Loucy (cell line): ENCODE data around the gene MACF1.

ENCODE experiments used
- H2AFZ ChIP-seq: fragments of 200-600 bp; sonication (generic); 2 replicates; pipeline ENCODE4 v1.6.0; 2016; ENCODE audit warnings: antibody characterized with exemption, mild to moderate bottlenecking, low read length, moderate library complexity
- H3F3A ChIP-seq: fragments of 200-600 bp; 2 replicates; pipeline ENCODE4 v1.6.0; 2016; ENCODE audit warnings: antibody characterized with exemption, low read depth, mild to moderate bottlenecking
- H3K27me3 ChIP-seq: fragments of 200-600 bp; sonication (generic); 2 replicates; pipeline ENCODE4 v1.6.1; 2014; ENCODE audit warnings: low read length, mild to moderate bottlenecking; ENCODE audit not compliant: insufficient read depth, poor library complexity, severe bottlenecking
- H3K36me3 ChIP-seq: fragments of 200-600 bp; sonication (generic); 2 replicates; pipeline ENCODE4 v1.6.1; 2016; ENCODE audit warnings: low read length; ENCODE audit not compliant: insufficient read depth
- H3K4me1 ChIP-seq: fragments of 200-600 bp; sonication (generic); 2 replicates; pipeline ENCODE4 v1.5.1; 2014; ENCODE audit warnings: low read length, mild to moderate bottlenecking; ENCODE audit not compliant: insufficient read depth, poor library complexity, severe bottlenecking
- H3K4me2 ChIP-seq: fragments of 200-600 bp; sonication (generic); 2 replicates; pipeline ENCODE4 v1.6.0; 2014; ENCODE audit warnings: antibody characterized with exemption, low read length, low read depth, mild to moderate bottlenecking; ENCODE audit not compliant: poor library complexity, severe bottlenecking
- H3K4me3 ChIP-seq: fragments of 200-600 bp; sonication (generic); 2 replicates; pipeline ENCODE4 v1.5.1; 2014; ENCODE audit warnings: low read length, mild to moderate bottlenecking, mixed read lengths; ENCODE audit not compliant: poor library complexity, severe bottlenecking
- H3K79me2 ChIP-seq: fragments of 200-600 bp; sonication (generic); 2 replicates; pipeline ENCODE4 v1.6.1; 2014; ENCODE audit warnings: low read length; ENCODE audit not compliant: insufficient read depth
- H3K9ac ChIP-seq: fragments of 200-600 bp; sonication (generic); 2 replicates; pipeline ENCODE4 v1.6.0; 2014; ENCODE audit warnings: mild to moderate bottlenecking, low read depth, low read length, moderate library complexity; ENCODE audit not compliant: poor library complexity, severe bottlenecking
- H3K9me2 ChIP-seq: fragments of 200-600 bp; sonication (generic); replicated peaks from 2 replicates; pipeline ENCODE4 v1.6.1; 2016; ENCODE audit warnings: low read depth, low read length, mixed read lengths
- H3K9me3 ChIP-seq: fragments of 200-600 bp; sonication (generic); 2 replicates; pipeline ENCODE4 v1.6.1; 2014; ENCODE audit warnings: mild to moderate bottlenecking, antibody characterized with exemption, low read length, low read depth; ENCODE audit not compliant: insufficient read depth
- H4K20me1 ChIP-seq: fragments of 200-600 bp; sonication (generic); 2 replicates; pipeline ENCODE4 v1.6.0; 2014; ENCODE audit warnings: antibody characterized with exemption, low read length, mild to moderate bottlenecking; ENCODE audit not compliant: insufficient read depth, poor library complexity, severe bottlenecking
- EZH2phosphoT487 ChIP-seq: fragments of 200-600 bp; IDR thresholded peaks from 2 replicates; pipeline ENCODE4 v1.6.1; 2018; ENCODE audit warnings: antibody characterized with exemption, mild to moderate bottlenecking, moderate library complexity, borderline replicate concordance
- TF ChIP-seq, protein P1 (sequence below): fragments of 200-600 bp; sonication (generic); conservative IDR thresholded peaks from 2 replicates; pipeline ENCODE4 v1.5.1; 2014; ENCODE audit warnings: mild to moderate bottlenecking, antibody characterized with exemption, low read length

MACF1 gene

GRCh38 chr1:39182804-39183203 lies 21.7 kb upstream of the MACF1 start:
- Histone ChIP-seq H3K9me2 (no peaks in the 10 kb centered on the region), H3K4me2 (no peak overlapping the region)

GRCh38 chr1:39183503-39184353 lies 20.8 kb upstream of the MACF1 start:
- Histone ChIP-seq H3K4me2 (peak overlapping the region; percentile 19), H3K9me3 (no peaks in the 10 kb centered on the region), H2AFZ (no peak overlapping the region), H3F3A (no peaks in the 10 kb centered on the region), H3K4me3 (peak overlapping the region; percentile 0), H4K20me1 (peaks cover 12% of the 10 kb centered on the region), H3K9me2 (no peaks in the 10 kb centered on the region), H3K9ac (peak overlapping the region; percentile 55), H3K4me1 (peaks cover 21% of the 10 kb centered on the region), H3K79me2 (peaks cover 33% of the 10 kb centered on the region), H3K27me3 (no peaks in the 10 kb centered on the region), H3K36me3 (no peaks in the 10 kb centered on the region)
- TF ChIP-seq, protein P1, sequence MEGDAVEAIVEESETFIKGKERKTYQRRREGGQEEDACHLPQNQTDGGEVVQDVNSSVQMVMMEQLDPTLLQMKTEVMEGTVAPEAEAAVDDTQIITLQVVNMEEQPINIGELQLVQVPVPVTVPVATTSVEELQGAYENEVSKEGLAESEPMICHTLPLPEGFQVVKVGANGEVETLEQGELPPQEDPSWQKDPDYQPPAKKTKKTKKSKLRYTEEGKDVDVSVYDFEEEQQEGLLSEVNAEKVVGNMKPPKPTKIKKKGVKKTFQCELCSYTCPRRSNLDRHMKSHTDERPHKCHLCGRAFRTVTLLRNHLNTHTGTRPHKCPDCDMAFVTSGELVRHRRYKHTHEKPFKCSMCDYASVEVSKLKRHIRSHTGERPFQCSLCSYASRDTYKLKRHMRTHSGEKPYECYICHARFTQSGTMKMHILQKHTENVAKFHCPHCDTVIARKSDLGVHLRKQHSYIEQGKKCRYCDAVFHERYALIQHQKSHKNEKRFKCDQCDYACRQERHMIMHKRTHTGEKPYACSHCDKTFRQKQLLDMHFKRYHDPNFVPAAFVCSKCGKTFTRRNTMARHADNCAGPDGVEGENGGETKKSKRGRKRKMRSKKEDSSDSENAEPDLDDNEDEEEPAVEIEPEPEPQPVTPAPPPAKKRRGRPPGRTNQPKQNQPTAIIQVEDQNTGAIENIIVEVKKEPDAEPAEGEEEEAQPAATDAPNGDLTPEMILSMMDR = peak; percentile 83
- TF ChIP-seq EZH2phosphoT487 = no peak

More at GRCh38 chr1:39182804-39183203, 21.7 kb upstream of the MACF1 start:
- Histone ChIP-seq H3K4me3 (no peak overlapping the region), H4K20me1 (peaks cover 12% of the 10 kb centered on the region), H3K9ac (no peak overlapping the region), H2AFZ (no peak overlapping the region), H3K9me3 (no peaks in the 10 kb centered on the region), H3F3A (no peaks in the 10 kb centered on the region), H3K4me1 (peaks cover 21% of the 10 kb centered on the region), H3K27me3 (no peaks in the 10 kb centered on the region), H3K79me2 (peaks cover 32% of the 10 kb centered on the region), H3K36me3 (no peaks in the 10 kb centered on the region)
- TF ChIP-seq EZH2phosphoT487 = no peak
- TF ChIP-seq, protein P1 = no peak

DNA sequence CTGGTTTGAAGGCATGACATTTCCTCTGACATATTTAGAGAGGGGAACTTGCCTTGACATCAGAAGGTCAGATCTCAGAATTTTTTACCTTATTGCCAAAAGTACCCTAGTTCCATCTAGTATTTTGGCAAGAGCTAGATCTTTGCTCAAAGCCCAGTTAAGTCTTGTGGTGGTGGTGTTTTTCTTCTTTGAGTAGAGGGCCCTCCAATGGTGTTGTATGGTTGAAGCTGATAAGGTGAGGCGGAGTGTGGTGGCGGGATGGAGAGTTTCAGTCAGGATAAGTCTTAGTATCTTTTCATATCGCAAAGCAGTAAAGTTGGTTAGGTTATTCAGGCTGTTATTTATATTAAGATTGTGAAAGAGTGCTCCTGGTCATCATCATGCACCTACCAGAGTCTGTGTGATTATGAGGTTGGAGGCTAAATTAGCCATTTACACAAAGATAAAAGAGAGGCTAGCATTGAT lies 20.1 kb upstream of the MACF1 start:
- Histone ChIP-seq H3K4me3 (peak overlapping the region; percentile 0), H3K4me1 (peaks cover 27% of the 10 kb centered on the region), H3K9me2 (no peaks in the 10 kb centered on the region), H3K9me3 (no peaks in the 10 kb centered on the region), H2AFZ (no peak overlapping the region), H3K4me2 (peak overlapping the region; percentile 19), H3K27me3 (no peaks in the 10 kb centered on the region), H3K36me3 (no peaks in the 10 kb centered on the region), H4K20me1 (peaks cover 12% of the 10 kb centered on the region), H3K79me2 (peaks cover 33% of the 10 kb centered on the region), H3F3A (no peaks in the 10 kb centered on the region), H3K9ac (no peak overlapping the region)
- TF ChIP-seq, protein P1 = no peak
- TF ChIP-seq EZH2phosphoT487 = no peak
